ENCODE measurements around the gene LZTR1. TPM values are rescaled to one million over a fixed set of nuclear protein-coding genes. Genes with fewer than 3 reads are reported as not detected.
A peak's percentile ranks its signal among the peaks of the same experiment; 100 is the strongest.

LZTR1 gene
- total and polyA plus RNA-seq, 10 of the 15 experiments (the other 5 are each of a cell fraction or from before 2014, with no cell fraction given): 0.82 to 50.3 (median 19.3) TPM

DNA sequence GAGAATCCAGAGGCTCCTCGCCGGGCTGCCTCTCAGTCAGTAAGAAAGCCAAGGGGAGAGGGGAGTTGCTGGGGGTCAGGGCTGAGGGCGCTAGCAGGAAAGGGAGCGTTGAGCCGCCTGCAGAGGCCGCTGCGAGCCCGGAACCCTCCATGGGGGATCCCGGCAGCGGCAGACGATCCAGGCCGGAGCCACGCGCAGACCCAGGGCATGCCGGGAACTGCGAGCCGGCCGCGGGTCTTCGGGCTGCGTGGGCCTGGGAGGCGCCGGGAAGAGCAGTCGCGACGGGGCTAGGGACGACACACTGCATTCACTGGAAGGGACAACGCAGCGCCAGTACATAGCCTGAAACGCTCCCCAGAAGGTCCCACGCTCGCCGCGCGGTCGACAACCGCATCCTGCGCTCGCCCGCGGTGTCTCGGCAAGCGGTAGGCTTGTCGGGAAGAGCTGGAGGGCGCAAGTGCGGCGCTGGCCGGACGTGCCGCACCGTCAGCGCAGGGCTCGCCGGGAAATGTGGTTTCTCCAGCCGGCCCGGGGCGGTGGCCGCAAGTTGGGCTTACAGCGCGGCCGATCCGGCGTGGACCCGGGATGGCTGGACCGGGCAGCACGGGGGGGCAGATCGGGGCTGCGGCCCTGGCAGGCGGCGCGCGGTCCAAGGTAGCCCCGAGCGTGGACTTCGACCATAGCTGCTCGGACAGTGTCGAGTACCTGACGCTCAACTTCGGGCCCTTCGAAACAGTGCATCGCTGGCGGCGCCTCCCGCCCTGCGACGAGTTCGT, at the start of gene LZTR1 (continued):
- TF ChIP-seq, protein P1, sequence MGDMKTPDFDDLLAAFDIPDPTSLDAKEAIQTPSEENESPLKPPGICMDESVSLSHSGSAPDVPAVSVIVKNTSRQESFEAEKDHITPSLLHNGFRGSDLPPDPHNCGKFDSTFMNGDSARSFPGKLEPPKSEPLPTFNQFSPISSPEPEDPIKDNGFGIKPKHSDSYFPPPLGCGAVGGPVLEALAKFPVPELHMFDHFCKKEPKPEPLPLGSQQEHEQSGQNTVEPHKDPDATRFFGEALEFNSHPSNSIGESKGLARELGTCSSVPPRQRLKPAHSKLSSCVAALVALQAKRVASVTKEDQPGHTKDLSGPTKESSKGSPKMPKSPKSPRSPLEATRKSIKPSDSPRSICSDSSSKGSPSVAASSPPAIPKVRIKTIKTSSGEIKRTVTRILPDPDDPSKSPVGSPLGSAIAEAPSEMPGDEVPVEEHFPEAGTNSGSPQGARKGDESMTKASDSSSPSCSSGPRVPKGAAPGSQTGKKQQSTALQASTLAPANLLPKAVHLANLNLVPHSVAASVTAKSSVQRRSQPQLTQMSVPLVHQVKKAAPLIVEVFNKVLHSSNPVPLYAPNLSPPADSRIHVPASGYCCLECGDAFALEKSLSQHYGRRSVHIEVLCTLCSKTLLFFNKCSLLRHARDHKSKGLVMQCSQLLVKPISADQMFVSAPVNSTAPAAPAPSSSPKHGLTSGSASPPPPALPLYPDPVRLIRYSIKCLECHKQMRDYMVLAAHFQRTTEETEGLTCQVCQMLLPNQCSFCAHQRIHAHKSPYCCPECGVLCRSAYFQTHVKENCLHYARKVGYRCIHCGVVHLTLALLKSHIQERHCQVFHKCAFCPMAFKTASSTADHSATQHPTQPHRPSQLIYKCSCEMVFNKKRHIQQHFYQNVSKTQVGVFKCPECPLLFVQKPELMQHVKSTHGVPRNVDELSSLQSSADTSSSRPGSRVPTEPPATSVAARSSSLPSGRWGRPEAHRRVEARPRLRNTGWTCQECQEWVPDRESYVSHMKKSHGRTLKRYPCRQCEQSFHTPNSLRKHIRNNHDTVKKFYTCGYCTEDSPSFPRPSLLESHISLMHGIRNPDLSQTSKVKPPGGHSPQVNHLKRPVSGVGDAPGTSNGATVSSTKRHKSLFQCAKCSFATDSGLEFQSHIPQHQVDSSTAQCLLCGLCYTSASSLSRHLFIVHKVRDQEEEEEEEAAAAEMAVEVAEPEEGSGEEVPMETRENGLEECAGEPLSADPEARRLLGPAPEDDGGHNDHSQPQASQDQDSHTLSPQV (IDR thresholded peaks at IDR 0.05): no peak
- TF ChIP-seq PAX5 (IDR thresholded peaks at IDR 0.05; ENCODE audit: borderline replicate concordance, low read depth, low read length): peak; percentile 8; the same call in 1 of the 2 replicates
- TF ChIP-seq, protein P2, sequence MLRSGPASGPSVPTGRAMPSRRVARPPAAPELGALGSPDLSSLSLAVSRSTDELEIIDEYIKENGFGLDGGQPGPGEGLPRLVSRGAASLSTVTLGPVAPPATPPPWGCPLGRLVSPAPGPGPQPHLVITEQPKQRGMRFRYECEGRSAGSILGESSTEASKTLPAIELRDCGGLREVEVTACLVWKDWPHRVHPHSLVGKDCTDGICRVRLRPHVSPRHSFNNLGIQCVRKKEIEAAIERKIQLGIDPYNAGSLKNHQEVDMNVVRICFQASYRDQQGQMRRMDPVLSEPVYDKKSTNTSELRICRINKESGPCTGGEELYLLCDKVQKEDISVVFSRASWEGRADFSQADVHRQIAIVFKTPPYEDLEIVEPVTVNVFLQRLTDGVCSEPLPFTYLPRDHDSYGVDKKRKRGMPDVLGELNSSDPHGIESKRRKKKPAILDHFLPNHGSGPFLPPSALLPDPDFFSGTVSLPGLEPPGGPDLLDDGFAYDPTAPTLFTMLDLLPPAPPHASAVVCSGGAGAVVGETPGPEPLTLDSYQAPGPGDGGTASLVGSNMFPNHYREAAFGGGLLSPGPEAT (IDR thresholded peaks at IDR 0.05; ENCODE audit: low read depth): peak; percentile 78
- TF ChIP-seq, protein P3, sequence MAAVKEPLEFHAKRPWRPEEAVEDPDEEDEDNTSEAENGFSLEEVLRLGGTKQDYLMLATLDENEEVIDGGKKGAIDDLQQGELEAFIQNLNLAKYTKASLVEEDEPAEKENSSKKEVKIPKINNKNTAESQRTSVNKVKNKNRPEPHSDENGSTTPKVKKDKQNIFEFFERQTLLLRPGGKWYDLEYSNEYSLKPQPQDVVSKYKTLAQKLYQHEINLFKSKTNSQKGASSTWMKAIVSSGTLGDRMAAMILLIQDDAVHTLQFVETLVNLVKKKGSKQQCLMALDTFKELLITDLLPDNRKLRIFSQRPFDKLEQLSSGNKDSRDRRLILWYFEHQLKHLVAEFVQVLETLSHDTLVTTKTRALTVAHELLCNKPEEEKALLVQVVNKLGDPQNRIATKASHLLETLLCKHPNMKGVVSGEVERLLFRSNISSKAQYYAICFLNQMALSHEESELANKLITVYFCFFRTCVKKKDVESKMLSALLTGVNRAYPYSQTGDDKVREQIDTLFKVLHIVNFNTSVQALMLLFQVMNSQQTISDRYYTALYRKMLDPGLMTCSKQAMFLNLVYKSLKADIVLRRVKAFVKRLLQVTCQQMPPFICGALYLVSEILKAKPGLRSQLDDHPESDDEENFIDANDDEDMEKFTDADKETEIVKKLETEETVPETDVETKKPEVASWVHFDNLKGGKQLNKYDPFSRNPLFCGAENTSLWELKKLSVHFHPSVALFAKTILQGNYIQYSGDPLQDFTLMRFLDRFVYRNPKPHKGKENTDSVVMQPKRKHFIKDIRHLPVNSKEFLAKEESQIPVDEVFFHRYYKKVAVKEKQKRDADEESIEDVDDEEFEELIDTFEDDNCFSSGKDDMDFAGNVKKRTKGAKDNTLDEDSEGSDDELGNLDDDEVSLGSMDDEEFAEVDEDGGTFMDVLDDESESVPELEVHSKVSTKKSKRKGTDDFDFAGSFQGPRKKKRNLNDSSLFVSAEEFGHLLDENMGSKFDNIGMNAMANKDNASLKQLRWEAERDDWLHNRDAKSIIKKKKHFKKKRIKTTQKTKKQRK (IDR thresholded peaks at IDR 0.05; ENCODE audit: low read depth, low read length): no peak
- TF ChIP-seq, protein P4, sequence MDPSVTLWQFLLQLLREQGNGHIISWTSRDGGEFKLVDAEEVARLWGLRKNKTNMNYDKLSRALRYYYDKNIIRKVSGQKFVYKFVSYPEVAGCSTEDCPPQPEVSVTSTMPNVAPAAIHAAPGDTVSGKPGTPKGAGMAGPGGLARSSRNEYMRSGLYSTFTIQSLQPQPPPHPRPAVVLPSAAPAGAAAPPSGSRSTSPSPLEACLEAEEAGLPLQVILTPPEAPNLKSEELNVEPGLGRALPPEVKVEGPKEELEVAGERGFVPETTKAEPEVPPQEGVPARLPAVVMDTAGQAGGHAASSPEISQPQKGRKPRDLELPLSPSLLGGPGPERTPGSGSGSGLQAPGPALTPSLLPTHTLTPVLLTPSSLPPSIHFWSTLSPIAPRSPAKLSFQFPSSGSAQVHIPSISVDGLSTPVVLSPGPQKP (IDR thresholded peaks at IDR 0.05; ENCODE audit: low read depth, low read length): peak; percentile 22; the same call in 1 of the 2 replicates
- no peak for TF ChIP-seq GABPA (IDR thresholded peaks at IDR 0.05; ENCODE audit: low read depth)
- TF ChIP-seq, protein P5, sequence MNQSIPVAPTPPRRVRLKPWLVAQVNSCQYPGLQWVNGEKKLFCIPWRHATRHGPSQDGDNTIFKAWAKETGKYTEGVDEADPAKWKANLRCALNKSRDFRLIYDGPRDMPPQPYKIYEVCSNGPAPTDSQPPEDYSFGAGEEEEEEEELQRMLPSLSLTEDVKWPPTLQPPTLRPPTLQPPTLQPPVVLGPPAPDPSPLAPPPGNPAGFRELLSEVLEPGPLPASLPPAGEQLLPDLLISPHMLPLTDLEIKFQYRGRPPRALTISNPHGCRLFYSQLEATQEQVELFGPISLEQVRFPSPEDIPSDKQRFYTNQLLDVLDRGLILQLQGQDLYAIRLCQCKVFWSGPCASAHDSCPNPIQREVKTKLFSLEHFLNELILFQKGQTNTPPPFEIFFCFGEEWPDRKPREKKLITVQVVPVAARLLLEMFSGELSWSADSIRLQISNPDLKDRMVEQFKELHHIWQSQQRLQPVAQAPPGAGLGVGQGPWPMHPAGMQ (IDR thresholded peaks at IDR 0.05; ENCODE audit: borderline replicate concordance): peak; percentile 57; the same call in 1 of the 2 replicates
- no peak for TF ChIP-seq SREBF2 (IDR thresholded peaks at IDR 0.05; ENCODE audit: low read length)
- peak; percentile 98 for TF ChIP-seq PML (IDR thresholded peaks at IDR 0.05; ENCODE audit: low read length)
- TF ChIP-seq MYC (IDR thresholded peaks at IDR 0.05; ENCODE audit: insufficient read depth, insufficient read length, insufficient replicate concordance, low read length, severe bottlenecking): peak; percentile 78
- no peak for TF ChIP-seq BCL11A (IDR thresholded peaks at IDR 0.05; ENCODE audit: low read depth, low read length)
- peak; percentile 76 for TF ChIP-seq SIX5 (IDR thresholded peaks at IDR 0.05; ENCODE audit: low read depth, low read length, severe bottlenecking)
- no peak for TF ChIP-seq ESRRA (IDR thresholded peaks at IDR 0.05; ENCODE audit: low read length)
- peak; percentile 82 for TF ChIP-seq CREM (IDR thresholded peaks at IDR 0.05; ENCODE audit: low read depth)
- TF ChIP-seq EGR1 (IDR thresholded peaks at IDR 0.05; ENCODE audit: borderline replicate concordance in 1 of 2, low read depth in 2 of 2, low read length in 2 of 2): peak in 1 of 2 experiments; percentile 15; a peak in 1 of 3 replicates
- TF ChIP-seq EED (IDR thresholded peaks at IDR 0.05; ENCODE audit: low read depth): peak; percentile 48; the same call in 1 of the 2 replicates
